ENCODE results near the gene TSPAN11.

DNA sequence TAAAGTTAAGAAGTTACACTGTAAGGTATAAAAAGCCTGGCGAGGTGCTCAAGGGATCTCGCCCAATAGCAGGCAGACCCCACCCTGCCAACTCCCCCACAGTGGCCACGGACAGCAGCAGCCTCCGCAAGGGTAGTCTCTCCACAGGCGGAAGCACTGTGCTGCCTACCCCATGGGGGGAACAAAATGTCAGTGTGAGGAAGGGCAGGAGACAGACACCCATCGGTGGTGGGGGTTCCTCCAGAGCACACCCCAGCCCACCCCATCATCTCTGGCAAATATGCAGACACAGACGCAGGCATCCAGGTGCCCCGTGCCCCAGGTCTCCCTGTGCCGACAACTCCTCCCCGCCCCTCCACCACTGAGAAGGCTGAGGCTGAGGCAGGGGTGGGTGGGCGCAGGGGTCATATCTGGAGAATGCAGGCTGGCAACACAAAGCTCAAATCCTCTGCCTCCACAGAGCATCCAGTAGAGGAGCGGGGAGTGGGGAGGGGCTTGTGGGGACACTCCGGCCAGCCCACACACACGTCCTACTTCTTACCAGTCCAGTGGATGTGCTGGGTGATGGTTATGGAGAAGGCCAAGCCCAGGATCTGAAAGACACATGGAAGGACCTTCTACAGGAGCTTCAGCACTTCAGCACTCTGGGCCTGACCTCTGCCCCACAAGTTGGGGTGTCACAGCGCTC is 78.9 kb downstream of the TSPAN11 start:
- TF ChIP-seq CTCF (IDR thresholded peaks at IDR 0.05) (no peak), POLR2A (IDR thresholded peaks at IDR 0.05) (no peak)

All from body of pancreas (tissue), 4 donors.